Mesenchymal stem cell (in vitro differentiated cells and primary cell): ENCODE results near the gene ACHE.

Source experiments
- DNase-seq: peaks from one replicate; pipeline ENCODE4 v3.0.0-alpha.2; 2013
- H2AFZ ChIP-seq: one replicate; pipeline ENCODE4 v1.6.1; 2013; ENCODE audit warnings: low read depth, mild to moderate bottlenecking, control low read depth, inconsistent platforms, low read length, moderate library complexity
- H2AK5ac ChIP-seq: 2 replicates; pipeline ENCODE4 v1.6.1; 2013; ENCODE audit warnings: low read length, moderate library complexity, mild to moderate bottlenecking, inconsistent platforms; ENCODE audit not compliant: severe bottlenecking
- H2BK120ac ChIP-seq: one replicate; pipeline ENCODE4 v1.6.1; 2013; ENCODE audit warnings: low read depth, mild to moderate bottlenecking, inconsistent platforms, low read length, moderate library complexity
- H2BK12ac ChIP-seq, 2 experiments: one replicate each; pipeline ENCODE4 v1.6.1; 2013; ENCODE audit warnings: inconsistent platforms in 2 of 2, low read length in 2 of 2, mild to moderate bottlenecking in 2 of 2, moderate library complexity in 2 of 2, control low read depth in 1 of 2
- H2BK15ac ChIP-seq: one replicate; pipeline ENCODE4 v1.6.1; 2013; ENCODE audit warnings: mild to moderate bottlenecking, low read depth, inconsistent platforms; ENCODE audit not compliant: poor library complexity, severe bottlenecking
- H2BK5ac ChIP-seq: 2 replicates; pipeline ENCODE4 v1.6.1; 2013; ENCODE audit warnings: low read depth, mild to moderate bottlenecking, low read length, control low read depth, inconsistent platforms; ENCODE audit not compliant: poor library complexity, severe bottlenecking
- H3K14ac ChIP-seq, 2 experiments: one replicate each; pipeline ENCODE4 v1.6.1; 2013; ENCODE audit warnings: inconsistent platforms in 2 of 2, low read length in 2 of 2, control low read depth in 1 of 2, mild to moderate bottlenecking in 1 of 2, moderate library complexity in 1 of 2
- H3K18ac ChIP-seq, 2 experiments: one replicate each; pipeline ENCODE4 v1.6.1; 2013; ENCODE audit warnings: inconsistent platforms in 2 of 2, low read length in 2 of 2, control low read depth in 1 of 2, low read depth in 1 of 2, mild to moderate bottlenecking in 1 of 2
- H3K23ac ChIP-seq, 2 experiments: one replicate each; pipeline ENCODE4 v1.6.1; 2013; ENCODE audit warnings: inconsistent platforms in 2 of 2, low read length in 2 of 2, mild to moderate bottlenecking in 2 of 2, moderate library complexity in 2 of 2, control low read depth in 1 of 2
- H3K27ac ChIP-seq: 2 replicates; pipeline ENCODE4 v1.5.1; 2013; ENCODE audit warnings: mild to moderate bottlenecking, moderate library complexity, low read length, control low read depth, inconsistent platforms; ENCODE audit not compliant: poor library complexity, severe bottlenecking
- H3K27me3 ChIP-seq, 2 experiments: 2 replicates each; pipeline versions ENCODE4 v1.6.1 to v1.7.0; 2013; ENCODE audit warnings: low read length in 2 of 2, mild to moderate bottlenecking in 2 of 2, moderate library complexity in 2 of 2, control low read depth in 1 of 2, inconsistent platforms in 1 of 2; ENCODE audit not compliant: control insufficient read depth in 1 of 2, insufficient read depth in 1 of 2
- H3K36me3 ChIP-seq, 2 experiments: 2 replicates each; pipeline versions ENCODE4 v1.6.1 to v1.7.0; 2013; ENCODE audit warnings: low read length in 2 of 2, control low read depth in 1 of 2, inconsistent platforms in 1 of 2, low read depth in 1 of 2, mild to moderate bottlenecking in 1 of 2; ENCODE audit not compliant: insufficient read depth in 2 of 2, control insufficient read depth in 1 of 2
- H3K4ac ChIP-seq, 2 experiments: one replicate each; pipeline ENCODE4 v1.6.1; 2013; ENCODE audit warnings: inconsistent platforms in 2 of 2, low read length in 2 of 2, mild to moderate bottlenecking in 2 of 2, moderate library complexity in 2 of 2, control low read depth in 1 of 2, low read depth in 1 of 2
- H3K4me1 ChIP-seq: 2 replicates; pipeline ENCODE4 v1.6.1; 2013; ENCODE audit warnings: low read depth, low read length, control low read depth; ENCODE audit not compliant: control insufficient read depth, insufficient read depth
- H3K4me2 ChIP-seq: 2 replicates; pipeline ENCODE4 v1.6.1; 2013; ENCODE audit warnings: low read length, mild to moderate bottlenecking, inconsistent platforms; ENCODE audit not compliant: poor library complexity, severe bottlenecking
- H3K4me3 ChIP-seq, 2 experiments: 2 replicates each; pipeline versions ENCODE4 v1.5.1 to v1.7.0; 2013; ENCODE audit warnings: low read length in 2 of 2, mild to moderate bottlenecking in 2 of 2, control low read depth in 1 of 2, low read depth in 1 of 2; ENCODE audit not compliant: insufficient read depth in 1 of 2
- H3K79me1 ChIP-seq: replicated peaks from 2 replicates; pipeline ENCODE4 v1.6.1; 2013; ENCODE audit warnings: mild to moderate bottlenecking, control low read depth, low read length, inconsistent platforms; ENCODE audit not compliant: poor library complexity, severe bottlenecking
- H3K9ac ChIP-seq: 2 replicates; pipeline ENCODE4 v1.7.0; 2013; ENCODE audit warnings: mild to moderate bottlenecking, low read length, moderate library complexity
- H3K9me3 ChIP-seq: 2 replicates; pipeline ENCODE4 v1.7.0; 2013; ENCODE audit warnings: mild to moderate bottlenecking, low read length; ENCODE audit not compliant: control insufficient read depth
- H4K8ac ChIP-seq: one replicate; pipeline ENCODE4 v1.6.1; 2013; ENCODE audit warnings: inconsistent platforms, mild to moderate bottlenecking, low read length, moderate library complexity
- H4K91ac ChIP-seq: one replicate; pipeline ENCODE4 v1.6.1; 2013; ENCODE audit warnings: mild to moderate bottlenecking, low read length, inconsistent platforms
- WGBS: methylation state at CpG from one replicate; pipeline ENCODE4 v1.1.7; 2013; ENCODE audit warnings: mixed read lengths; 5-methylcytosine and 5-hydroxymethylcytosine counted together

The ACHE gene

DNA sequence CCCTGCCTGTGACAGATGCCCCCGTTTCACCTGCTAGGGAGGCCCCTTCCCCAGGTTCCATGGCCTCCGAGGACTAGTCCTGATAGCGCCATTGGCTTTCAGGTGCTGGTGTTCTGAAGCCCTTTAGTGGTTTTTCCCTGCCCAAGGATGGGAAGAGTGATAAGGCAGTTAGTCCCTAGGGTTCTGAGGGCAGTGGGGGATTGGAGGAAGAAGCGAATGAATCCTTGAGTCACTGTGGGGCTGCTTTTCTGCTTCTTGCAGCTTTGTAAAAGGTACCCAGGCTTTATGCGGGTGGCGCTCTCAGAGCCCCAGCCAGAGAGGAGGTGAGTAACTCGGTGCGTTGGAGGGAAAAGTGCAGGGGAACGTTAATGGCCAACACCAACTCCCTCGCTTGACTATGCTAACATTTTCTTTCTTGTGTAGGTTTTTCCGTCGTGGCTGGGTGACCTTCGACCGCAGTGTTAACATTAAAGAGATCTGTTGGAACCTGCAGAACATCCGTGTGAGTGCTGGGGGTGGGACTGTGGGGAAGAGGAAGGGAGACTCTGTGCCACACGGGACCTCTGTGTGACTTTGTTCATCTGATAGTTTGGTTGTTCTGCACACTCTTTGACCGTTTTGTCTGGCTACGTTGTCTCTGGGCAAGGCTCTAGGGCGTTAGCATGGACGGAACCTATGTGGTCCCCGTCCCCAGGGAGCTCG lies 10.1 kb downstream of the ACHE start:
- H2BK12ac ChIP-seq: no peak overlapping the region
- no peak overlapping the region for H3K4me3 ChIP-seq
- no peak for DNase-seq
- no peak overlapping the region for H2AK5ac ChIP-seq
- H2BK120ac ChIP-seq: no peak overlapping the region
- no peak overlapping the region for H3K23ac ChIP-seq
- H4K91ac ChIP-seq: no peak overlapping the region
- no peaks in the 10 kb centered on the region for H3K27me3 ChIP-seq
- H2BK5ac ChIP-seq: no peak overlapping the region
- H3K4me1 ChIP-seq: peaks cover 20% of the 10 kb centered on the region
- WGBS: 91% methylated on average over 22 of the region's 22 CpGs
- no peak overlapping the region for H4K8ac ChIP-seq
- no peak overlapping the region for H3K14ac ChIP-seq
- no peaks in the 10 kb centered on the region for H3K9me3 ChIP-seq
- H3K4me2 ChIP-seq: no peak overlapping the region
- H3K36me3 ChIP-seq: peaks cover 80 to 82% of the 10 kb centered on the region in 2 experiments
- H3K4ac ChIP-seq: no peak overlapping the region
- H2BK15ac ChIP-seq: no peak overlapping the region
- peaks cover 35% of the 10 kb centered on the region for H3K79me1 ChIP-seq
- no peak overlapping the region for H2AFZ ChIP-seq
- H3K18ac ChIP-seq: no peak overlapping the region
- H3K27ac ChIP-seq: no peak overlapping the region
- H3K9ac ChIP-seq: no peak overlapping the region

DNA sequence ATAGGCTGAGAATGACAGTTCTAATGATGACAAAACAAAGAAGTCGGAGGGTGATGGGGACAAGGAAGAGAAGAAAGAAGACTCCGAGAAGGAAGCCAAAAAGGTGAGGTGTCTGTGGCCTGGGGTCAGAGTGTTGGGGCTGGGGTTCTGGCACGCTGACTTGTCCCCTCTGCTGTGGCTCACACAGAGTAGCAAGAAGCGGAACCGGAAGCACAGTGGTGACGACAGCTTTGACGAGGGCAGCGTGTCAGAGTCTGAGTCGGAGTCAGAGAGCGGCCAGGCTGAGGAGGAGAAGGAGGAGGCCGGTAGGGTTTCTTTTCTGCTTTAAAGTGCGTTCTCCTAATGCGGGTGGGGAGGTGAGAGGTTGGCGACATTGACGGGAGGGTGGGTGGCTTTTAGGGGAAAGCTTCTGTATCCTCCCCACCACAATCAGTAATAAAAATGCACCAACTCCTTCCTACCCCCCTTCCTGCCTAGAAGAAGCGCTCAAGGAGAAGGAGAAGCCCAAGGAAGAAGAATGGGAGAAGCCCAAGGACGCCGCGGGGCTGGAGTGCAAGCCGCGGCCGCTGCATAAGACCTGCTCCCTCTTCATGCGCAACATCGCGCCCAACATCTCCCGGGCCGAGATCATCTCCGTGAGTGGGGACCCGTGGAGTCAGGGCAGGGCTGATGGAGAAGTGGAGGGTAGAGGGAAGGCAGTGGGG lies 10.8 kb downstream of the ACHE start:
- no peak overlapping the region for H2BK120ac ChIP-seq
- H3K9ac ChIP-seq: no peak overlapping the region
- no peak overlapping the region for H4K8ac ChIP-seq
- H3K79me1 ChIP-seq: peaks cover 35% of the 10 kb centered on the region
- no peak overlapping the region for H3K23ac ChIP-seq
- H3K14ac ChIP-seq: no peak overlapping the region
- no peak overlapping the region for H2AFZ ChIP-seq
- peaks cover 19% of the 10 kb centered on the region for H3K4me1 ChIP-seq
- DNase-seq: no peak
- no peak overlapping the region for H2BK12ac ChIP-seq
- H2BK5ac ChIP-seq: no peak overlapping the region
- no peaks in the 10 kb centered on the region for H3K9me3 ChIP-seq
- no peak overlapping the region for H3K27ac ChIP-seq
- WGBS: 93% methylated on average over 24 of the region's 29 CpGs
- no peaks in the 10 kb centered on the region for H3K27me3 ChIP-seq
- no peak overlapping the region for H3K4me2 ChIP-seq
- H3K18ac ChIP-seq: no peak overlapping the region
- H3K36me3 ChIP-seq: peaks cover 84 to 88% of the 10 kb centered on the region in 2 experiments
- no peak overlapping the region for H4K91ac ChIP-seq
- H2BK15ac ChIP-seq: no peak overlapping the region
- no peak overlapping the region for H3K4ac ChIP-seq
- H3K4me3 ChIP-seq: no peak overlapping the region
- H2AK5ac ChIP-seq: no peak overlapping the region

DNA sequence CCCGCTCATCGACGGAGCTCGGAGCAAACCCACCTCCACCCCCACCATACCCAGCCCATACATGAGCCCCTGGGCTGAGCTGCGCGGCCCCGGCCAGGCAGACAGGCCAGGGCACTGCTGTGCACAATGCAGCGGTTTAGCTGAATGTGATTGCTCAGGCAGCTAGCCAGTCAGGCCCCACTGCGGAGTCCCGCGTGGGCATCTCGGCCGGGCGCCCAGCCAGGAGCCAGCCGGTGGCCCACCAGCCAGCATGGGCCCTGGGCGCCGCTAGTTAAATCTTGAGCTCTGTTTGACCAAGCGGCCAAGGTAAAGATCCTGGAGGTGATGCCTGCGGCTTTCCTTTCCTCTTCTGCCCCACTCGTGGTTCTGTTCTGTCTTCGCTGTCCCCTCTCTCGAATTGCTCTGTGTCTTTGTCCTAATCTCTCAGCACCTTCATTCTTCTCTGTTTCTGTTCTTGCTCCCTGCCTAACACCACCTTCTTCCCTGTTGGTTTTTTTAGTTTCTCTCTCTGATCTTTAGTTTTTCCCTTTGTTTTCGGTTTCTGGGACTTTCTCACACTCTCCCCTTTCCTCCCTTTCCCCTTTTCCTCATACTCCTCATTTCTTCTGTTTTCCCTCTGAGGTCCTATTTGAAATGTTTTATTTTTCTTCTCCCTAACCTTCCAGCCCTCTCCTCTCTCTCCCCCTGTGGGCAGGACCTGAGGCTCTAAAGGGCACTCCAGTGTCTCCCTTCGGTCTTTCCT lies 12.7 kb downstream of the ACHE start:
- Histone ChIP-seq H4K8ac (no peak overlapping the region), H2AFZ (no peak overlapping the region), H3K18ac (no peak overlapping the region), H2BK5ac (no peak overlapping the region), H2BK12ac (no peak overlapping the region), H3K4me2 (no peak overlapping the region), H3K14ac (no peak overlapping the region), H2BK15ac (no peak overlapping the region), H2AK5ac (no peak overlapping the region), H3K4me3 (no peak overlapping the region), H3K27me3 (no peaks in the 10 kb centered on the region), H3K9ac (peak overlapping the region; percentile 45), H3K36me3 (peaks cover 91 to 94% of the 10 kb centered on the region in 2 experiments), H3K4me1 (peaks cover 8% of the 10 kb centered on the region), H3K23ac (no peak overlapping the region), H2BK120ac (no peak overlapping the region), H3K4ac (no peak overlapping the region), H4K91ac (no peak overlapping the region), H3K79me1 (peaks cover 34% of the 10 kb centered on the region), H3K27ac (no peak overlapping the region), H3K9me3 (no peaks in the 10 kb centered on the region)
- no peak for DNase-seq
- WGBS: 97% methylated on average over 24 of the region's 24 CpGs

DNA sequence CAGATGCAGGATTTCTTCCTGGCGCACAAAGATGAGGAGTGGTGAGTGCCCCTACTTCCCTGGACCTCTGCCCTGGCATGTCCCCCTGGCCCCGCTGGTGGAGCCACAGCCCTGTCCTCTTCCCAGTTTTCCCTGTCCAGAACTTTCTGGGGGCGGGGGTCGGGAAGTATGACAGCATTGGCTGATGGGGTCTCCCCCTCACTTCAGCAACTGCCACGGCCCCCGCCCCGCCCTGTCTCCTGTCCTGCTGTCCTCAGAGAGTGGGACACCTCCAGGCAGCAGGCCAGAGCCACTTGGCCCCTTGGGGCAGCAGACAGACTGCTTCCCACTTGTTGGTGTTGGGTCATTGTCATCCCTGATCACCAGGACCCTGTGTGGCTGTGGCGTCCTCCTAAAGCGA lies 13.5 kb downstream of the ACHE start:
- Histone ChIP-seq H2AK5ac (no peak overlapping the region), H3K23ac (no peak overlapping the region), H2BK120ac (no peak overlapping the region), H2AFZ (no peak overlapping the region), H3K27me3 (no peaks in the 10 kb centered on the region), H3K36me3 (peaks cover 89 to 92% of the 10 kb centered on the region in 2 experiments), H4K91ac (no peak overlapping the region), H4K8ac (peak overlapping the region; percentile 45), H3K27ac (no peak overlapping the region), H3K18ac (no peak overlapping the region), H3K4me1 (peaks cover 9% of the 10 kb centered on the region), H2BK5ac (no peak overlapping the region), H3K9me3 (no peaks in the 10 kb centered on the region), H3K4me2 (no peak overlapping the region), H3K79me1 (peaks cover 33% of the 10 kb centered on the region), H2BK15ac (no peak overlapping the region), H2BK12ac (no peak overlapping the region), H3K4ac (no peak overlapping the region), H3K9ac (no peak overlapping the region), H3K14ac (no peak overlapping the region), H3K4me3 (no peak overlapping the region)
- no peak for DNase-seq
- WGBS: 94% methylated on average over 8 of the region's 9 CpGs
